HG03565 (cell line): Measurements from ENCODE around the gene F10.

ENCODE experiments used
- ATAC-seq: cut with Tn5 transposase; IDR thresholded peaks from one replicate; pipeline ENCODE4 v1.9.1; 2021; ENCODE audit warnings: mild to moderate bottlenecking, moderate library complexity; ENCODE audit not compliant: unreplicated experiment

Gene F10

DNA sequence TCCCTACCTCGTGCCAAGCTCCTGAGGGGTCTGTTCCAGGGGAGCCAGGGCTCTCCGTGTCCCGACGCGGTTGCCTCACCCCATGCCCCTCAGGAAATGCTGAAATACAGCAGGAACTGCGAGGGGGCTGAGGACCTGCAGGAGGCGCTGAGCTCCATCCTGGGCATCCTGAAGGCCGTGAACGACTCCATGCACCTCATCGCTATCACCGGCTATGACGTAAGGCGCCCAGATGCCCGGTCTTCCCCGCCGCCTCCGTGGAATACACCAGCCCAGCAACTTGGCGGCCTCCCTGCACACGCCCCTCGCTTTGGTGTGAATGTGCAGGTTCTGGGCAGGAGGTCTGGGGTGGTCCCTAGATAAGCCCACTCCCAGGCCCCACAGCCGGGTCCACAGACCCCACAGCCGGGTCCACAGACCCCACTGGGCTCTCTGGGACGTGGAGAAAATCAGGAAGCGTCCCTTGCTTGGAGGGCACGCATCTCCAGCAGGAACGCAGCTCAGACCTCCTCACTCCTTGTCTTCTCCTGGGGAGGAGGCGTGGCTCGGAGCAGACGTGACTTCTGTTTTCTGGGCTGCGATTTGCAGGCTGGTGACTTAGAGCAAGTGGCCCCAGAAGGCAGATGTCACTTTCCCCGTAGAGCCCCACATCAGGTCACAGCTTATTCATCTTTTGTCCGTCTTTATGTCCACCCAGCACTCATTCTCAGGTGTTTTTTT, 36.4 kb upstream of the F10 start:
- ATAC-seq = no peak

DNA sequence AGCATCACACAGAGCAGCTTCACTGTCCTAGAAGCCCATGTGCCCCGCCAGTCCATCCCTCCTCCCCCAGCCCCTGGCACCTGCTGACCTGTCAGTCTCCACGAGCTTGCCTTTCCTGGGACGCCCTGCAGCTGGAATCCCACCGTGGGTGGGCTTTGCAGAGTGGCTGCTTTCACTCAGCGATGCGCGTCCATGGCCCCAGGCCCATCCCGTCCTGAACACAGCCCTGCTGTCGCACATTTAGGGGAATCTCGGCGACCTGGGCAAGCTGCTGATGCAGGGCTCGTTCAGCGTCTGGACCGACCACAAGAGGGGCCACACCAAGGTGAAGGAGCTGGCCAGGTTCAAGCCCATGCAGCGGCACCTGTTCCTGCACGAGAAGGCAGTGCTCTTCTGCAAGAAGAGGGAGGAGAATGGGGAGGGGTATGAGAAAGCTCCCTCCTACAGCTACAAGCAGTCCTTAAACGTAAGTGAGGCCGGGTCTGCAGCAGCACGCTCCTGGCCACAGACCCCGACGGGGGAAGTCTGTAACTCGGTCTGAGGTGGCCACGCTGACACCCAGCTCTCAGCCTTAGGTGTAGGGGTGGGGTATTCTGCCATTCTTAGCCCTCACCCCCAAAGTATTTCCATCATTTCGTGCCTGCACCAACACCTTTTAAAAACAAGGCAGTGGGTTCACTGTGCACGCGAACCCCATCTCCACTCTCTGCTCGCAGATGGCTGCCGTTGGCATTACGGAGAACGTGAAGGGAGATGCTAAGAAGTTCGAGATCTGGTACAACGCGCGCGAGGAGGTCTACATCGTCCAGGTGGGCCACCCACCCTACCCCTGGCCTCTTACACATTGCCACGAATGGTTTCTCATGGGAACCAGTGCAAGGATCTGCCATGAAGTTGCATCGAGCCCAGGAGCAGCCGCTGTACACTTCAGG, 35.3 kb upstream of the F10 start:
- ATAC-seq = no peak

DNA sequence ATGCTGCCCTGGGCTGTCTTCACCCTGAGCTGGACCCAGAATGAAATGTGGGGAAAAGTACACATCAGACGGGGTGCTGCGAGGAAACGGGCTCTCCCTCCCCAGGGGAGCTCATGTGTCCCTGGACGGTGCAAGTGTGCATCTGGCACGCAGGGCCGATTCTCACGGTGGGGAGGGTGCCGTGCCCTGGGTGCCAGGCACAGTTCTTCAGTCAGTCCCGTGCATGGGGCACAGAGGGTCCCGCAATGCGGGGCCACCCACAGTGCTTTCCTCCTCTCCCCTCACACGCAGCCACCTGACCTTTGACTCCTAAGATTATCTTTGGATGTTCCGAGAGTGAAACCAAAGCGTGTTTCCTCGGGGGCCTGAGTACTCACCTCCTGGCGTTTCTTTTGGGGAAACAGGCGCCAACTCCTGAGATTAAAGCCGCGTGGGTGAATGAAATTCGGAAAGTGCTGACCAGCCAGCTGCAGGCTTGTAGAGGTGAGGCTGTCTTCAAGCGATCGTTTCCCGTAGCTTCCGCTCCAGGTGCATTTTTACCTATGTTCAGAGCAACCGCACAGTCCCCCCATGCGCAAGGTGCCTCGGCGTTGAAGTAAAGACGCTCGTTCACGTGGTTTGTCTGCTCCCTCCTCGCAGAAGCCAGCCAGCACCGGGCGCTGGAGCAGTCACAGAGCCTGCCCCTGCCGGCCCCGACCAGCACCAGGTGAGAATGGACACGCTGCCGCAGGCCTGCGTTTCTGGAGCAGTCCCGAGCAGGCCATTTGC, 34.5 kb upstream of the F10 start:
- ATAC-seq = no peak

DNA sequence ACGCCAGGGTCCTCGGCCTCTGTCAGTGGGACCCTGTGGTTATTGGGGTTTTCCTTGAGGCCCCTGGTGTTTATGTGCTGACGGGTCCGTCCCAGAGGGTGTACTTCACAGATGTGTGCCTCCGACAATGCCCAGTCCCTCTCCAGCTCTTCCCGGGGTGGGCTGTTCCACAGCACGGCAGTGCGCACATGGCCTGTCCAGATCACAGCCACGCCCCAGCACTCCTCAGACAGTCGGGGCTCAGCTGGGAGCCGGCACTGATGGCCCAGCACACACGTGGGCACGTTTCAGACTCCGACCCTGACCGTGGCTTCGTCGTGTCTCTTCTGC, 33.9 kb upstream of the F10 start:
- no peak for ATAC-seq

DNA sequence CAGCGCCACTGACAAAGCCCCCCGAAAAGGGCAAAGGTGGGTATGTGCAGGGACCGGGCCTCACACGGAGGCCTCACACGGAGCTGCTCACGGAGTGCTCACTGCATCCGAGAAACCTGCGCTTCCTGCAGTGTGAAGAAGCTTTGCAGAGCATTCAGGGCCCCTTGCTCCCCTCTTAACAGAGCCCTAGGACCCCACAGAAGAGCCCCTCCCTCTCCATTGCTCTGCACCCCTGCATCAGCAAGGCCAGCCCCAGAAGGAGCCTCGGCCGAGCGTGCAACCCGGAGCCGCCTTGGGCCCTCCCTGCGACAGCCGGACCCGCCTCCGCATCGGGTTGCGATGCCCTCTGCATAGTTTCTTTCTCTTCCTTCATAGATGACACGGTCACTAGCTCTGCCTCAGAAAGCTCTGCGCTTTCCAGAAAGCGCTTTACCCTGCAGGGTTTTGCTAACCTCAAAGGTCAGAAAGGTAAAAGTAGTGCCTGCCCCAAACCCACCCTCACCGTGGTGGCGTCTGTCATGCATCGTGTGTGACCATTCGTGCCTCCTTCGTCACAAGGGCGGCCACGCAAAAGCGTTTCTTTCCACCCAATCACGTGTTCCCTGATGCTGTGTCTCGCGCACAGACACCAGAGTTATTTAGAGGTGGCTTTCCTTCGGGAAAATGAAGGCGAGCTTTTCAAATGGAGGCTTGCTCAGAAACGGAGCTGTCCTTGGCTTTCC, 32.7 kb upstream of the F10 start:
- ATAC-seq = no peak

DNA sequence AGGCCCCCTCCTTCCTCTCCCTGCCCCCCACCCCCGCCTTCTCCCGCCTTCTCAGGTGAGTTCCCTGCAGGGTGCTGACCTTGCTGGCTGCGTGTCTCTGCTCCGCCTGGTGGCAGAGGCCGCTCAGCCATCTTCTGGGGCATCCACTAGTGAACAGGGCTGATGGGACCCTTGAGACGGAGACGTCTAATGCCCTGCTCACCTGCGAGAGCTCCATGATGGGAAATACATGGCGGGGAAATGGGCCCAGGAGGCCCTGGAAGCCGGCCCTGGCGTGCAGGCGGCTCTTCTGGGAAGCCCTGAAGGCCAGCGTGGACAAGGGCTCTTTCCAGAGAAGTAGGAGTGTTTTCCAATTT, 32.2 kb upstream of the F10 start:
- ATAC-seq = no peak

DNA sequence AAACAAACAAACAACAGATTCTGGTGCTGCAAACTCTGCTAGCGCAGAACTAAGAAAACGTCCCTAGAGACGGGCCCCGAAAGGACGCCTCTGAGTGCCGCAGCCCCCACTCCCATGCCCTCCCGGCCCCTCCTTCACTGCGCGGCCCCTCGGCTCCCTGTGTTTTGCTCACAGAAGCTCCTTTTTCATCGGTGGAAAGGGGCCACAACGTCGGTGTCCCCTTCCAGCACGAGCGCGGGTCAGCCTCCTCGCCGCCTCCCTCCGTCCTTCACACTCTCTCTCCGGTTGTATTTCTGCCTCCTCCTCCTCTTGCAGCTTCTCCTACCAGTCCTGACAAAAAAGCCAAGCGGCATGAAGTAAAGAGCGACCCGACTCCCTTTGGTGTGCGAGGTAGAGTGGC, 31.8 kb upstream of the F10 start:
- ATAC-seq = no peak

DNA sequence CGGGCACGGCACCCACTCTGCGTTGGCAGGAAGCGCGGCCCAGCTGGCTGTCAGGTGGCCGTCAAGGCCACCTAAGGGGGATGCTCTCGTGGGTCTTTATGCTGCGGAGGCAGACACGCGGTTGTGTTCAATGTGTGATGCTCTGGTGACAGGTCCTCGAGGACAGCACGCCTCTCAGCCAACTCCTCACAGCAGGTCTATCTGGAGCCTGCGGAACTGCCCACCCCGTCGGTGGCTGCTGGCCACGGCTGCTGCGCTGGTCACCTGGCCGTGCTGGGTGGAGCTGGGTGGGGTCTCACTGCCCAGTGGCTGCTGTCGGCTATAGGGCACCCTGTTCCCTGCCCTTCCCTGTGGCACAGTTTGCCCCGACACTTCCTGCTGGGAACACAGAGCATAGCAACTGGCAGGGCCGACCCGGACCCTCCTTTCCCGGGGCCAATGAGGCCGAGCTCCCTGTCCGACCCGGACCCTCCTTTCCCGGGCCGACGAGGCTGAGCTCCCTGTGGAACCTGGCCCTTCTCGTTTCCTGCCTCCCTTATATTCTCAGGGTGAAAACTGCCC, 31.3 kb upstream of the F10 start:
- no peak for ATAC-seq

DNA sequence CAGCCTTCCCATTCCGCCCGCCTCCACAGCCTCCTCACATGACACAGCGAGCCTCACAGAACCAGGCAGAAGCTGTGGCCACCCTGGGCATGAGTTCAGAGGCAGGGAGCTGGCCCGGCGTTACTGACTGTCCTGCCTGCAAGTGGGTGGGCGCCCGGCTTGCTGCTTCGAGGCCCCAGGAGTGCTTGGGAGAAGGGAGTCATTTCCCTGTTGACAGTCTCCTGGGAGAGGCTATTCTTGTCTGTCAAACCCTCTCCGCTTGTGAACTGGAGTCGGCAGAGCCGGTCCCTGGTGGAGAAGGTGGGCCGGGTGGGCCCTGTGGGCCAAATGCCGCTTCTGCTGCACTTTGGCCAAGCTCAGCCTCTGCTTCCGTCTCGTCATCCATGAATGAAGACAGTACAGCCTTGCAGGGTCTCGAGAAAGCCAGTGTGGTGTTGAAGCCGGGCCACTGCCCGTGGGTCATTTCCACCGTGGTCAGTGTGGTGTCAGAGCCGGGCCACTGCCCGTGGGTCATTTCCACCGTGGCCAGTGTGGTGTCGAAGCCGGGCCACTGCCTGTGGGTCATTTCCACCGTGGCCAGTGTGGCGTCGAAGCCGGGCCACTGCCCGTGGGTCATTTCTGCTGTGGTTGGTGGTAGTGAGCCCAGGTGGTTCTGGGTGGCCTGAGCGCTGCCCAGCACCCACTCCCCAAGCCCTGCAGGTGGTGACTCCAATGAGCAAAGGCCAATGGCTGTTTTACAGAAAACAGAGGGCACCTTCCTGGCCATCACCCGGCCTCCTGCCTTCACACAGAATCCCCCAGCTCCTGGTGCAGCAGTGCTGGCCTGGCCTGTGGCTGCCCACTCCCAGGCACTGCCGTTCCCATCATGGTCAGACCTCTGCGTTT, 30.5 kb upstream of the F10 start:
- ATAC-seq = no peak

DNA sequence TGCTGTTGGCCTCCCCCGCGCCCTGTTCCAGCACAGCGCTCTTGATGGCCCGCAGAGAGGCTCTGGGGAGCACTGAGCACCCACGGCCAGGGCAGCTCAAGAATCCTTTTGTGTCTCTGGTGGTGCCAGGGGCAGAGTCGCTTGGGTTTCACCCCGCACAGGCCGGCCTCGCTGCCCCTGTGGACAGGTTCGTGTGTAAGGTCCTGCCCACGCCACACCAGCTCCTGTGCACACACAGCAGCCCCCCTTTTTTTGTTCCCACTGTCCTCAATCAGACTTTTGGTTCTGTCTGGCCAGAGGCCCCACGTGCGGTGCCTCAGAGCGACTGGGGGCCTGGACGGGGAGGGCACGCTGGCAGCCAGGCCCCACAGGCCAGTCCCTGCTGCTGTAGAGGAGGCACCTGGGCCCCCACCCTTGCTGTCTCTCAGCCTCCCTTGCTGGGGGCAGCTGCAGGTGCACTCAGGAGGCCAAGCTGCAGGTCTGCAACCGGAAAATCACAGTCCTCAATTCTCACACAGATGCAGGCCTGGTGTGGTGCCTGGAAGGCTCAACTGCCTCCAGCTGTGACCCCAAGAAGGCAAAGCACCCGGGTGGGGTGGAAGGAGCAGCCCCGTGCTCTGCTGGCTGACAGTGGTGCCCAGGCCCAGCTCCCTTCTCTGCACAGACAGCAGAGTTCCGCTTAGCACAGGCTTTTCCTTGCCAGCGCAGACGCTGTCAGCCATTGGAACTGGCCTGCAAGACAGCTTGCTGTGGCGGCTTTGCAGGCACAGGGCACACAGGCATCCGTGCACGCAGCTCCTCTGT, 29.6 kb upstream of the F10 start:
- no peak for ATAC-seq

DNA sequence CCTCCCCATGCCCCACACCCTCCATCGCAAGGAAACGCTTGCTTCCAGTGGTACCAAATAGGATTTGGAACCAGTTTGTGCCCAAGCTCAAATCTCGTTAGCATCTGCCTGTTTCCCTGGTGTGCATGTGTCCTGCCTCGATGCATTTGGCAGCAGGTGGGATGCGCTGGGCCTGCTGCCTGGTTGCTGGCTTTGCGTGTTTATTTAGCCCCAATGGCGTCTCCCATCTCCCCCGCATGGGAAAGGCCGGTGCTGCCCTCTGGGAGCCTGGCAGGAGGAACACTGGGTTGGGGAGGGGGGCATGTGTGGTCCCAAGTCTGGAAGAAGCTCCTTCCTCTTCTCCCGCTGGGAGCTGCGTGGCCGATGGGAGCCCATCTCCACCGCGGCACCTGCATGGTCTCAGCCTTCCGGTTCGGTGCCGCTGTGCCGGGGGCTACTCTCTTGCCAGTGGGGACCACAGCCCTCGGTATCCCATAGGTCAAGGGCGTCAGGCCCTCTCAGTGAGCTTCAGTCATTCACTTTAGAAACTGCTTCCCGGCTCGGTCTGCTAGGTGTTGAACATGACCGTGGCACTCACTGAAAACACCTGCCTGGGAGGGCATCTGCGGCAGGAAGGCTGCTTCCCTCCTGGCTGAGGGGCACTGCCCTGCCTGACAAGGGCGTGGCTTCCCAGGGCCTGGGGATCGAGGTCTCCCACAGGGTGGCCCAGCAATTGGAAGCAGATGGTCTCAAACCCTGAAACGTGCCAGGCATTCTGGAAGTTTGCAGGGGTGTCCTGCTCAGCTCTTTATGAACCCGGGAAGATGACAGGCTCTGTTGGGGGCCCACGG, 28.8 kb upstream of the F10 start:
- no peak for ATAC-seq

DNA sequence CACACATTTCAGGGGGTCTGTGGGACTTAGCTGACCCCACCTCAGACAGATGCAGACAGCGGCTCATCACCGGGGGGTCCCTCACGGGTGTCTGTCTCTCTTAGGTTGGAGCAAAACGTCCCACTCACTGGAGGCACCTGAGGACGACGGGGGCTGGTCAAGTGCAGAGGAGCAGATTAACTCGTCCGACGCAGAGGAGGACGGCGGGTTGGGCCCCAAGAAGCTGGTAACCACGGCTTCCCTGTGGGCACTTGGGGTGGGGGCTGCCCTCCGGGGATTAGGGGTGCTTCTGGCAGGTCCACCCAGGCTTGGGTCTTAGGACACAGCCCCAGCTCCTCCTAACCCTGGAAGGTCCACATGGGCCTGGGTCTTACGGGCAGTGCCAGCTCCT, 28.2 kb upstream of the F10 start:
- ATAC-seq = no peak

DNA sequence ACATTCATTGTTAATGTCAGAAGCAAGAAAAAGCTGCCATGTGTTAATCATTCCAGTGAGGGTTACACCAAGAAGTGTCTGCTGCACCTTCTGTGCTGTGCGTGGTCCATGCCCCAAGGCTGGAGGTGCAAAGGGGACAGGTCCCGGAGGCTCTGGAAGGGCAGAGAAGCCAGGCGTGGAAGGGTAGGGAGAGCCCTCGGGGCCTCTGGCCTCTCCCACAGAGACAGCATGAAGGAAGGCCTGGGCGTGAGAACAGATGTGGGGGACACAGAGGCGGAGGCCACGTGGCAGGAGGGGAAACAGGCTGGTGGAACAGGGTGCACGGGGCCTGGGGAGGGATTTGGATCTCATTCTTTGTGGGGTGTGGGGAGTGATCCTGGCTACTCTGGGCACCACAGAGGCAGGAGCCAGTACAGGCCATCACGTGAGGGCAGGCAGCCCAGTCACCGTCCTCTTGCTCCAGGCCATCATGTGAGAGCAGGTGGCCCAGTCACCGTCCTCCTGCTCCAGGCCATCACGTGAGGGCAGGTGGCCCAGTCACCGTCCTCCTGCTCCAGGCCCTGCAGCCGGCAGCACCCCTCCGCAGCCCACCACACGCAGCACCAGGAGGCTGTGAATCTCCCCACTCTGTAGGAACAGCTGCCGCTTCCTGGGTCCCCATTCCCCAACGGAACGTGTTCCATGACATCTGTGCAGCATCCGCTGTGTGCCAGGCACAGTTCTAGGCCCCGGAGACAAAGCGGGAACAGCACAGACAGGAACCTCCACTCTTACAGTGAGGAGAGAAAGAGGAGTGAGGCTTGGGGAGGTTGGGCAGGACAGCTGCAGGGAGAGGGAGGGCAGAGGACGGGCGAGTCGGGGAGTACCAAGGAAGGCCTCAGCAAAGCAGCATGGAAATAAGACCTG, 27.2 kb upstream of the F10 start:
- no peak for ATAC-seq

DNA sequence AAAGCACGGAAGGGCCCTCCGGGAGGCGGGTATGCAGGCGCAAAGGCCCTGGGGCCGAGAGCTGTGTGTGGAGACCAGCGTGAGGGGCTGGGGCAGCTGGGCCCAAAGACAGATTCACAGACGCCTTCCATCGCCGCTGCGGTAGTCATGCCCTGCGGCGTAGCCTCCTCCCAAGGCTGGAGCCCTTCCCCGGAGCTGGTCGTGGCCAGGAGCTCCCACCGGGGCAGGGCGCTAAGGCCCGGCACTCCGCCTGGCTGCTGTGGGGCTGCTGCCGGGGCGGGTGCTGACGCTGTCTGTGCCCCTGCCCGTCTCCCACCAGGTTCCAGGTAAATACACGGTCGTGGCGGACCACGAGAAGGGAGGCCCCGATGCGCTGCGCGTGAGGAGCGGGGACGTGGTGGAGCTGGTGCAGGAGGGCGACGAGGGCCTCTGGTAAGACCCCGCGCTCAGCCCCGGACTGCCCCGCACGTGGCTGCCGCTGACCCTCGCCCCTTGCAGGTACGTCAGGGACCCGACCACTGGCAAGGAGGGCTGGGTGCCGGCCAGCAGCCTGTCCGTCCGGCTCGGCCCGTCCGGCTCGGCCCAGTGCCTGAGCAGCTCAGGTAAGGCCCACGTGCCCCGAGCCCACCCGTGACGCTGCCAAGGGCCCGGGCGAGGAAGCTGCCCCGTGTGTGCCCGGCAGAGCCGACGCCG, 26.4 kb upstream of the F10 start:
- ATAC-seq = no peak

DNA sequence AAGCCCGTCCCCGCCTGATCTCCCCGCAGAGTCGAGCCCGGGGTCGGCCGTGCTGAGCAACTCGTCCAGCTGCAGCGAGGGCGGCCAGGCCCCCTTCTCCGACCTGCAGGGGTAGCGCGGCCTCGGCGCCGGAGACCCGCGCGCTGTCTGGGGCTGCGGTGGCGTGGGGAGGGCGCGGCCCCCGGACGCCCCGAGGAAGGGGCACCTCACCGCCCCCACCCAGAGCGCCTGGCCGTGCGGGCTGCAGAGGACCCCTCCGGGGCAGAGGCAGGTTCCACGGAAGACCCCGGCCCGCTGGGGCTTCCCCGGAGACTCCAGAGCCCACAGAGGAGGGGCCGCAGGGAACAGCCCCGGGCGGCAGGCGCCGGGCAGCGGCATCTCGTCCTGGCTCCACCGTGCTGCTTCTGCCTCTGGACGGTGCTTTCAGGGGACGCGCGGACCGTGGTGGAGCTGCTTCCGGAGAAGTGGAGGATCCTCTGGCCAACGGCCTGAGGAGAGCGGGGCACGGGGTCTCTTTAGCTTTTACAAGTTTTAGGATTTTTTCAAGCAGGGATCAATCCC, 25.8 kb upstream of the F10 start:
- no peak for ATAC-seq

DNA sequence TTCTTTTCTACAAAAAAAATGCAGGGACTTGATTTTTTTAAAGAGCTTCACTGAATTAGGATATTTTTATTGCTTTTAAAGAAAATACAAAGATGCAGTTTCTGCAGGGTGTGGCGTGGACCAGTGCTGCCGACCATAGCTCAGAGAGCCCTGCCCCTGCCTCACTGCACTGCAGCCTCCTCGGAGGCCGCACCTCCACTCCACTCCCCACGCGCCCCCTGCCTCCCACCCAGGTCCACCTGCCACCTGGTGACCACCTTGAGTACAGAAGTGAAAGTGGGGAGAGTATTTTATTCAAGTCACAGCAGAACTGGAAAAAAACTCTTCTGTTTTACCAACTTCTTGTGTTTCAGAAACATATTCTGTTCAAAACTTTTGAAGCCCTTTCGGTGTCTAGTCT, 24.9 kb upstream of the F10 start:
- ATAC-seq = no peak
